Gastrocnemius medialis (tissue), 4 donors: Measurements from ENCODE around the gene IGF2BP2. TPM values are rescaled to one million over a fixed set of nuclear protein-coding genes. Genes with fewer than 3 reads are reported as not detected.

Experiments
- ATAC-seq, 2 donors: fragments of 150-250 bp; one replicate each; pipeline ENCODE4 v1.9.1; 2016
- DNase-seq, 2 donors: peaks; one replicate each; pipeline ENCODE4 v3.0.0-alpha.2; 2019
- H3K27ac ChIP-seq, 4 donors: fragments of 200-600 bp; sonication (generic); 1 replicate in 1 of 4; 2 replicates in 3 of 4; pipeline ENCODE4 v1.5.1; 2016 to 2018; ENCODE audit warnings: mild to moderate bottlenecking in 2 of 4, moderate library complexity in 1 of 4
- H3K27me3 ChIP-seq, 3 donors: fragments of 200-600 bp; sonication (generic) in 2 of 3; 1 replicate in 1 of 3; 2 replicates in 2 of 3; pipeline versions ENCODE4 v1.5.1 to v1.6.0; 2016 to 2019; ENCODE audit warnings: mild to moderate bottlenecking in 1 of 3, moderate library complexity in 1 of 3
- H3K36me3 ChIP-seq, 2 donors: fragments of 200-600 bp; sonication (generic) in 1 of 2; one replicate each; pipeline ENCODE4 v1.5.1; 2017 to 2018
- H3K4me1 ChIP-seq, 2 donors: fragments of 200-600 bp; sonication (generic) in 1 of 2; one replicate each; pipeline ENCODE4 v1.5.1; 2016 to 2017; ENCODE audit warnings: mild to moderate bottlenecking in 2 of 2
- H3K4me3 ChIP-seq, 4 donors: fragments of 200-600 bp; sonication (generic) in 3 of 4; 1 replicate in 1 of 4; 2 replicates in 3 of 4; pipeline ENCODE4 v1.5.1; 2016 to 2019; ENCODE audit warnings: mild to moderate bottlenecking in 2 of 4
- H3K9me3 ChIP-seq, 3 donors: fragments of 200-600 bp; sonication (generic) in 2 of 3; 1 replicate in 1 of 3; 2 replicates in 2 of 3; pipeline ENCODE4 v1.5.1; 2016 to 2019
- POLR2A ChIP-seq, 2 donors: fragments of 450-650 bp; IDR thresholded peaks; one replicate each; pipeline ENCODE4 v1.6.1; 2017; ENCODE audit warnings: antibody characterized with exemption in 2 of 2, mild to moderate bottlenecking in 2 of 2, moderate library complexity in 2 of 2
- in situ Hi-C, 4 donors: fragments of 200-750 bp; cut with MboI; loops; one replicate each; pipeline versions ENCODE4 v1.15.0 to v1.8.0; 2017; ENCODE audit warnings: low sequenced_read_pairs in 4 of 4
- intact Hi-C: fragments of 100-400 bp; cut with DNase I; formaldehyde crosslinking; loops from one replicate; pipeline ENCODE4 v1.15.1; 2023; ENCODE audit warnings: low total_unique reads
- total RNA-seq, 4 donors: library from RNA; depleted of rRNA; stranded (reverse); fragments of >200 nt; gene quantifications; one replicate each; pipeline versions ENCODE4 v1.1.0 to v1.2.3, GENCODE V29; 2016
- TF ChIP-seq, protein P1 (sequence below), 5 experiments: fragments of 450-650 bp in 3 of 5; fragments of 200-600 bp in 2 of 5; sonication (generic) in 2 of 5; IDR thresholded peaks in 4 of 5; conservative IDR thresholded peaks in 1 of 5; 1 replicate in 4 of 5; 2 replicates in 1 of 5; pipeline ENCODE4 v1.5.1; 2016 to 2019; ENCODE audit warnings: antibody characterized with exemption in 5 of 5, mild to moderate bottlenecking in 3 of 5, moderate library complexity in 3 of 5

The IGF2BP2 gene
- total RNA-seq, 4 donors from 2014 or later = 0.97 to 6.3 (median 1.7) TPM

DNA sequence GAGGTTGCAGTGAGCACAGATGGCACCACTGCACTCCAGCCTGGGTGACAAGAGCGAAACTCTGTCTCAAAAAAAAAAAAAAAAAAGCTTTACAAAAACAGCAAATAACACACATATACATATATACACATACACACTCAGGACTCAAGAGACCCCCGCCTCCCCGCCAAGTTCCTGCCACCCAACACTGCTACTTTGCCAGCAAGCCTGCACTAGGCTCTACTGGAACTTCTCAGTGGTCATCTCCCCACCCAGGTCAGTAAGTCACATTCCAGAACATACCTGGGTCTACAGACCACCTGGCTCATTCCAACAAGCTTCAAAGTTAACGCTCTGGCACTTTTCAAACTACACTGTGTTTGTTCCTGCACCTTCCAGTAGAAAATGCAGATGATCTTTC is 176.4 kb downstream of the IGF2BP2 start:
- in situ Hi-C loops = no loop called here
- TF ChIP-seq POLR2A (IDR thresholded peaks at IDR 0.05) = no peak
- TF ChIP-seq, protein P1, sequence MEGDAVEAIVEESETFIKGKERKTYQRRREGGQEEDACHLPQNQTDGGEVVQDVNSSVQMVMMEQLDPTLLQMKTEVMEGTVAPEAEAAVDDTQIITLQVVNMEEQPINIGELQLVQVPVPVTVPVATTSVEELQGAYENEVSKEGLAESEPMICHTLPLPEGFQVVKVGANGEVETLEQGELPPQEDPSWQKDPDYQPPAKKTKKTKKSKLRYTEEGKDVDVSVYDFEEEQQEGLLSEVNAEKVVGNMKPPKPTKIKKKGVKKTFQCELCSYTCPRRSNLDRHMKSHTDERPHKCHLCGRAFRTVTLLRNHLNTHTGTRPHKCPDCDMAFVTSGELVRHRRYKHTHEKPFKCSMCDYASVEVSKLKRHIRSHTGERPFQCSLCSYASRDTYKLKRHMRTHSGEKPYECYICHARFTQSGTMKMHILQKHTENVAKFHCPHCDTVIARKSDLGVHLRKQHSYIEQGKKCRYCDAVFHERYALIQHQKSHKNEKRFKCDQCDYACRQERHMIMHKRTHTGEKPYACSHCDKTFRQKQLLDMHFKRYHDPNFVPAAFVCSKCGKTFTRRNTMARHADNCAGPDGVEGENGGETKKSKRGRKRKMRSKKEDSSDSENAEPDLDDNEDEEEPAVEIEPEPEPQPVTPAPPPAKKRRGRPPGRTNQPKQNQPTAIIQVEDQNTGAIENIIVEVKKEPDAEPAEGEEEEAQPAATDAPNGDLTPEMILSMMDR (IDR thresholded peaks at IDR 0.05 in 4 of 5, conservative IDR thresholded peaks at IDR 0.05 in 1 of 5) = no peak
- H3K27me3 ChIP-seq = no peaks in the 10 kb centered on the region
- no peaks in the 10 kb centered on the region for H3K36me3 ChIP-seq
- no peak for DNase-seq
- H3K27ac ChIP-seq = no peak overlapping the region
- no peak overlapping the region for H3K4me3 ChIP-seq
- no peak for ATAC-seq
- H3K9me3 ChIP-seq = no peaks in the 10 kb centered on the region
- intact Hi-C loops = no loop called here
- H3K4me1 ChIP-seq = no peaks in the 10 kb centered on the region

DNA sequence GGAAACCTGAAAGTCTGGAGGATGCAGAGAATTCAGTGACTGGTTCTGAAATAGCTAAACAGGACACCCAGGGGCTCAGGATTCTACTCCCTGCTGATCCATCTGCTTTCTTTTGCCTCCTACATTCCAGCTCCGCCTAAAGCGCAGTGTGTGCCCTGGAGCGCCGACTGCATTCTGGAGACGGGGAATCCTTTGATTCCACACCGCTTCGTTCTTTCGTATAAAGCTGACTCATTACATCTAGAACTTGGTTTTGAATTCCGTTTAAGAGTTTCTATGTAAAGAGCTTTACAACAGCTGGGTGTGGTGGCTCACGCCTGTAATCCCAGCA is 177.0 kb downstream of the IGF2BP2 start:
- Histone ChIP-seq H3K9me3 (no peaks in the 10 kb centered on the region), H3K36me3 (no peaks in the 10 kb centered on the region), H3K4me3 (no peak overlapping the region), H3K4me1 (no peaks in the 10 kb centered on the region), H3K27me3 (no peaks in the 10 kb centered on the region), H3K27ac (no peak overlapping the region)
- no peak for DNase-seq
- TF ChIP-seq POLR2A (IDR thresholded peaks at IDR 0.05) = no peak
- TF ChIP-seq, protein P1 (IDR thresholded peaks at IDR 0.05 in 4 of 5, conservative IDR thresholded peaks at IDR 0.05 in 1 of 5) = no peak
- intact Hi-C loops = no loop called here
- no peak for ATAC-seq
- in situ Hi-C loops = no loop called here

DNA sequence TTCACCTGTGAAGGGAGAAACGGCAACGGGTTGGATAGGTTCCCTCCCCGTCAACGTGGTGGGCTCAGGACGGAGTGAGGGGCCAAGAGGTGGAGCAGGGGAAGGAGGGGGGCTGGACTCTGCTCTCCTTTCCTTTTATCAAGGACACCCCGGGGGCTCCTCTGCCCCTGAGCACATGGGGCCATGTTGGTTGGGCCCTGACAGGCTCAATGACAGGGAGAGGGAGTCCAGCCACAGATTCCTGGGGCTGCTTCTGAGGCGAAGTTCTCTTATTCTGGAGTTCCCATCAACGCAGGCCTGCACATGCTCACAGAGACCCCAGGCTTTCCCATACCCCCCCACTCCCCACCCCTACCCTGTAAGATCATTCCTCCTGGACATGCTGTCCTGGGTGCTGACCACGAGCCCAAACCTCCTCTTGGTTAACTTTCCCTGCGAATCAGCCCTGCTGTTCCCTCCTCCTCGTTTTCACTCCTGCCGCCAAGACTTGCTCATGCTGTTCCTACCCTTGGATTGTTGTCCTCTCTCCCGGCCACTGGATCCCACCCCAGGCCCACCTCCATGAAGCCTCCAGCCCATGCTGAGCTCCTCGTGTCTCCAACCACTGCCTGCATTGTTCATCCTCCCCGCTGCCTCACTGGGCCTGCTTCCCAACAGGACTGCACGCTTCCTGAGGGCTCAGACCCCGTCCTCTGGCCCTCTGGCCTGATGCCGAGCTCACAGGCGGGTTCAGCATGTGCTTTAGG is 177.5 kb downstream of the IGF2BP2 start:
- no peaks in the 10 kb centered on the region for H3K27me3 ChIP-seq
- H3K36me3 ChIP-seq = no peaks in the 10 kb centered on the region
- no peak for TF ChIP-seq POLR2A (IDR thresholded peaks at IDR 0.05)
- TF ChIP-seq, protein P1 (IDR thresholded peaks at IDR 0.05 in 4 of 5, conservative IDR thresholded peaks at IDR 0.05 in 1 of 5) = no peak
- DNase-seq = no peak
- in situ Hi-C loops (no loop called here), intact Hi-C loops (no loop called here)
- no peak for ATAC-seq
- H3K27ac ChIP-seq = no peak overlapping the region
- no peaks in the 10 kb centered on the region for H3K4me1 ChIP-seq
- H3K4me3 ChIP-seq = no peak overlapping the region
- no peaks in the 10 kb centered on the region for H3K9me3 ChIP-seq

GRCh38 chr3:185646382-185647133 is 178.3 kb downstream of the IGF2BP2 start:
- H3K36me3 ChIP-seq = no peaks in the 10 kb centered on the region
- no peak for ATAC-seq

More at GRCh38 chr3:185646382-185647133, 178.3 kb downstream of the IGF2BP2 start:
- TF ChIP-seq, protein P1 (IDR thresholded peaks at IDR 0.05 in 4 of 5, conservative IDR thresholded peaks at IDR 0.05 in 1 of 5) = no peak
- TF ChIP-seq POLR2A (IDR thresholded peaks at IDR 0.05) = no peak
- H3K27ac ChIP-seq = no peak overlapping the region
- H3K4me3 ChIP-seq = no peak overlapping the region
- H3K4me1 ChIP-seq = no peaks in the 10 kb centered on the region
- intact Hi-C loops = no loop called here
- no peaks in the 10 kb centered on the region for H3K9me3 ChIP-seq
- in situ Hi-C loops = no loop called here
- no peaks in the 10 kb centered on the region for H3K27me3 ChIP-seq
- DNase-seq = no peak
